Hematopoietic multipotent progenitor cell treated with erythropoietin and hydrocortisone succinate and interleukin-3 and kit ligand, for 15 days (in vitro differentiated cells): ENCODE measurements around the gene FAM72D.
"Not testable (repeated sequence)": the region's sequence is repeated elsewhere in the genome, so short reads cannot be mapped to it uniquely, and the experiment has no call there.

ENCODE experiments used
- DNase-seq: peaks from one replicate; pipeline ENCODE4 v3.0.0-alpha.2; 2015; ENCODE audit warnings: low spot score

Gene FAM72D

DNA sequence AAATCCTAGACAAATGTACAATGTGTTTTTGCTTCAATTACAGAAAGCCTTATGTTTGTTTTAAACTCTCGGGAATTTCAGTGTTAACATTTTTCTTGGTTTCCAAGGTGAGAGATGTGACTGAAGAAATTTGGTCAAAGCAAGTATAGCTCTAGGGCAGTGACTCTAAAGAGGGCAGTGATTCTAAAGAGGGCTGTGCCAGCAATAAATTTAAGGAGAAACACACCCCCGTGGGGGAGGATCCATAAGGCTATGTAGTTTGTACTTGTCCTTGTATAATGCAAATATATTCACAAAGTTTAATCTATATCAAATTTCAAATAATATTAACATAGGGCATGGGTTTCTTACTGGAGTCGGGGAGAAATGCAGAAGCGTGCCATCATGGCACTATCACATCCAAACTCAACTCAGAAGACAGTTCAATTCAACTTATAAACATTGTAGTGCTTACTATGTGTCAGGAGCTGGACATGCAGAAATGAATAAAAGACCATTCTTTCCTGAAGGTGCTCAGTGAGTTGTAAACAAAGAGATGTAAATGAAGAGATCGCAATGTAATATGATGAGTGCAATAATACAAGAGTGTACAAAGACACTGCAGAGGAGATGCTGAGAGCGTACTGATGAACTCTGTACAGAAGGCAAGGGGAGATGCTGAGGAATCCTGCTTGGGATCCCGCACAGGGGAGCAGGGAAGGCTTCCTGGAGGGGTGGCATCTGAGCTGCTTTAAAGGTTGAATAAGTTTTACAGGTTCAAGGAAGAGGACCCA, 13.1 kb upstream of the FAM72D start:
- not testable (repeated sequence) for DNase-seq

DNA sequence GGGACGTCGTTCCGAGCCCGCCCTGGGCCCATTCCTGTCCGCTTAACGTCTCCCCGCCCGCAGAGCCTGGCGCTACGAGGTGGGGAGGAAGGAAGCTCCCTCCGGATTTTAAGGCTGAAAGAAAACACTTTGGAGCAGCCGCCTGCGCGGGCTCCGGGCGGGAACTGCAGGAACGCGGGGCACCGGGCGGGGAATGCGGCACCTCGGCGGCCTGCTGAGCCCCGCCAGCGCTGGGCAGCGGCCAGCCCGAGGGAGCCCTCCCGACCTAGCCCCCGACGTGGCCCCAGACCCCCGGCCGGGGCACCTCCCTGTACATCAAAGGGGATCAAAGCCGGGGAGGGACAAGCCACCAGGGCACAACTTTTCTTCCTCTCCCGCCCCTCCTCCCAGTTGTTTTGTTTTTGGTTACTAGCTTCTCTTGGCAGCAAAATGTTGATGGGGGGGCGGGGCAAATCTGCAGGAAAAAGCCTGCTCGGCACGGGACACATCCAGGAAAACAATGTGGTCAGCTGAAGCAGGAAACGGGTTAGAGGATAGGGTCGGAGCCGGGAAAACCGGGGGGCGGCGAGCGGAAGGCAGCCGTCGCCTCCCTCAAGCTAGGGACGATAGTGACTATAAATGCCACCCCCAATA, 2.1 kb upstream of the FAM72D start:
- not testable (repeated sequence) for DNase-seq

DNA sequence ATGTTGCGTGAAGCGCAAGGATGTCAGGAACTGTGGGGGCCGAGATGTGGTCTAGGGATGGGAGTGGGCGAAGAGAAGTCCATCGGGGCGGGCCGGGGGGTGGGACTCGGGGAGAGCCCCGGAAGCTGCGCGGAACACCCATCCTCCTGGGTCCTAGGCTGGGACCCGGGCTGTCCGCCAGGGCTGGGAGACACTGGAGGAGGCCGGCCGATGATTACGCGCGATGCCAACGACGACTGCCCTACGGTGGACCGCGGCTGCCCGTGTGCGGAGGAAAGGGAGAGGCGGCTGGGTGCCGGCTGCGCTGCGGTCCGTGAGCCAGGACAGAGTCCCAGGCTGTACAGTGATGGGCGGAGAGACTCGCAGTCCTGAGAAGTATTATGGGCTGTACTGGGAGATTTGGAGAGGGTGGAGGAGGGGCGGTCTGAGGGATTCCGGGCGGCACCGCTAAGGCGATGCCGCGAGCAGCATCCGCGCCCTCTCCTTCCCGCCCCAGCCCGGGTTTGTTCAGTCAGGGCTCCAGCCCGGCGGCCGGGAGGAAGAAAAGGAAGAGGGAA, 1.0 kb upstream of the FAM72D start:
- not testable (repeated sequence) for DNase-seq

DNA sequence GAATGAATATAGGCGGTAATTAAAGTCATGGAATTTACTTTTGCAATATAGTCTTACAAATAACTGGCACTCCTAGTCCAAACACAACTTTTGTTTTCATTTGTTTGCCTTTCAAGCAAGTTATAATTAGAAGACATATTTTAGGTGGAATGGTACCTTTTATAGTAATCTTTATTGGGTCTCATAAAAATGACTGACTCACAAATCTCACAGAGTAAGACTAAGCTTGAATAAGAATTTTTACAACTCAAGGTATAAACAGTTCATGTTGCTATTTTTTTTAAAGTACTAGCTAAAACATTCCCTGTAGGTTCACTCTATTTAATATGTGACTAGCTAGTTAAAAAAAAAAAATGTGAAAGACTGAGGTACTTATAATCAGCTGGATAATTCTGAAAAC, 6.0 kb downstream of the FAM72D start:
- not testable (repeated sequence) for DNase-seq

DNA sequence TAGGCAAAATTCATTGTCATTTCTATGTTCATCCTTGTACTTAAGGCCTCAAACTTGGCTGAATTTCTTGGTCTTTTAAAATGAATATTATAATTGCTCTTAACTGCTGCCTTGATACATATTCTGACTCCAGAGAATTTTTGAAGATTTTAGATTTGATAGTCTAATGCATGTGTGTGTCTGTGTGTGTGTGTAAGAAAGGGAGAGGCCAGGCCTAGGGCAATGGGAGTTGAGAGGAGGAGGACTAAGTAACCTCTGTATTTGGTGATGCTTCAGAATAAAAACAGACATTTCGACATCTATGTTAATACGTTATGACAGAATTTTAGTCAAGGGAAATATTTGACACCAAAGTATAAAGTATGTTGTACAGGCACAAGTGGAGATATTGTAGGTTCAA, 7.5 kb downstream of the FAM72D start:
- DNase-seq = not testable (repeated sequence)

DNA sequence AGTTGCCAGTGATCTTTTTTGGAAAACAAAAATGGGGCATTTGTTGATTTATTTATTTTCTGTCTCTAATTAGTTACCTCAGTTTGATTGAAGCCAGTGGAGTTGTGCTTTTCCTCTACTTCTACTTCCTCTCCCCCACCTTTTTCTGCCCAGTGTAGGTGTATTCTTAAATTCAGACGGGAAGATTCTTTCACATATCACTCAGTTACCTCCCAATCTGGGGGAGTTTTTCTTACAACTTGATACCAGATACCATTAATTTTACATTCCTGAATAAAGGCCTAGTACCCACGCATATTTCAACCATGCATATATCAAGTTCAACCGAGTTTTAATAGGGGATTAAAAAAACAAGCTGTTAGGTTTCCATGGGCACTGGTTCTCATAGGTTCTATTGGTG, 15.9 kb downstream of the FAM72D start:
- DNase-seq = not testable (repeated sequence)

DNA sequence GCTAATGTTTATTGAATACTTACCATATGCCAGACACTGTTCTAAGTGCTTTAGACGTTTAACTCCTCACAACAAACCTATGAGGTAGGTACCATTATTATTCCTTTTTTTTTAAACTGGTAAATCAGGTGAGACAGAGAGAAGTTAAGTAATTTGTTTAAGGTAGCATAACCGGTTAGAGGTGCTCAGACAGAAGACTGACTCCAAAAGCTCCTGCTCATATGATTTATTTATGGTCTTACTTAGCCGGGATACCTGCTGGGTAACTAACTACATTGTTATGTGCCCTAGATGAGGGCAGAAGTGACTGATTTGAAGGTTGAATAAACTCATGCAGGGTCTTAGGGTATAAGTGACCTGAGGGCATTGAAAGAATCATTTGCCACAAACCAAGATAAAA, 16.9 kb downstream of the FAM72D start:
- not testable (repeated sequence) for DNase-seq

DNA sequence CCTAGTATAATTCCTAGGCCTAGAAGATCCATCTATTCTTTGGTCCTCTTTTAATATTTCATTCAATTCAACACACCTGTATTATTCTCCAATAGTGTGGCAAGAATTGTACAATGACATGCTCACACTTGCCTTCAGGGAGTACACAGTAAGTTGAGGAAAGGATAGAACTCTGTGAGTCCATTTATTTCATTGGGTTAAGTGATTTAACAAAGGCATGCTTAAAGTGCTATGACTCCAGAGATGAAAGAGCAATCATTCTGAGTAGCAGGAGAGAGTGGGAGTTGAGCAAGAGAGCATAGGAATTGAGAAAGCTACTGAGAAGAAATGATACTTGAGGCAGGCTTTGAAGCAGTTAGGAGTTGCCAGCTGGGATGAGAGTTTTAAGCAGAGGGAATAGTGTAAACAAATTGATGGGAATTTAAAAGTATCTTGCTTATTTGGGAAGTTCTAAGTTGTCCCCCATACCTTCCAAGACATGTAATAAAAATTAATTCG, 18.8 kb downstream of the FAM72D start:
- not testable (repeated sequence) for DNase-seq

DNA sequence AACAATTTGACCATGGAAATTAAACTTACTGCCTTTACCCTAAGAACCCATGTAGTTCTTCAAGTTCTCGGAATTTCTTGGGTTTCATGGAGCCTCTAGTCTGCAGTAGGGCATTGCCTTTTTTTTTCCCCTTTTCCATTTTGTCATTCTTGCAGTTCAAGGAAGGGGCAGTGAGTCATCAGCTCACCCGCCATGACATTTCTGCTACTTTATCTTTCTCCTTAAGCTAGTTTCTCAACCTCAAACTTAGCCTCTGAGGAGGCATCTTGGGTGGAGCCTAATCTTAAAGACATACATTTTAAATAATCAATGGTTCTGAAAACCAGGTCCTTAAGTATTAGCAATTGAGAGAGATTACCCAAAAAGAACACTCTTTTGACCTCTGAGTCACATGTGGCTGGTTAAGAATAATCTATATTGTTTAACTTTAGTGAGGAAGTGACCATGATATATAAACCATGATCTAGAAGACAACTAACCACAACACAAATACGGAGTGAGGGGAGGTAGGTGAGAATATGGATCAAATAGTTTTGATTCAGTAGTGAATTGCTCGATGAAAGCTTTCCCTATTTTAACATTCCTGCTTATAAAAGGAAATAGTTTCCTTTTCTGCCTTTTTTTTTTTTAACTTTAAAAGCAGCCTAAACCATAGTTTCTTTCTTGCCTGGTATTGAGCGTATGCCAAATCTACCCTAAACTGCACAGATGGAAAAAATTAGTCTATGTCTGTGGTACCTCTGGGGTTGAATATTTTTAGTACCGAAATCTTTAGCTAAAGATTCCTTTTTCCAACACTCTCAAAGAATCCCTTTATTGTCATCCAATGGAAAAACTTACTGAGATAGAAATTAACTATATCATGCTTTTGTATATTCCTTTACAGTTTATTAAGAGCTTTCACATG, 20.1 kb downstream of the FAM72D start:
- not testable (repeated sequence) for DNase-seq

DNA sequence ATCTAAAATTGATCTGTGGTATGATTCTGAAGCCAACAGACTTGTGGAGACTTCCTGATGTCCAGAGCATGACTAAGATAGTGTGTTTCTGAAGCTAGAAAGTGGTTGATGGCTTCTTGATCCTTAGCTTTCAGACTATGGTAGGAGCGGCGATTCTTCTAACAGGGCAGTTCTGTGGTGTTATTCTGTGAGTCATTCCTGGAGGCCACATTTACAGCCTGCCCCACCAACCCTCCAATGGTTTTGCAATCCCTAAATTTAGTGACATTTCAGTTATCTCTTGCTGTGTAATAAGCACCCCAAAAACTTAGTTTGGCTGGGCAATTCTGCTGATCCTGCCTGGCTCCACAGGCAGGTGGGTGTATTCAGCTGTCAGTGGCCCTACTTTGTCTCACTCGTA, 24.1 kb downstream of the FAM72D start:
- not testable (repeated sequence) for DNase-seq

DNA sequence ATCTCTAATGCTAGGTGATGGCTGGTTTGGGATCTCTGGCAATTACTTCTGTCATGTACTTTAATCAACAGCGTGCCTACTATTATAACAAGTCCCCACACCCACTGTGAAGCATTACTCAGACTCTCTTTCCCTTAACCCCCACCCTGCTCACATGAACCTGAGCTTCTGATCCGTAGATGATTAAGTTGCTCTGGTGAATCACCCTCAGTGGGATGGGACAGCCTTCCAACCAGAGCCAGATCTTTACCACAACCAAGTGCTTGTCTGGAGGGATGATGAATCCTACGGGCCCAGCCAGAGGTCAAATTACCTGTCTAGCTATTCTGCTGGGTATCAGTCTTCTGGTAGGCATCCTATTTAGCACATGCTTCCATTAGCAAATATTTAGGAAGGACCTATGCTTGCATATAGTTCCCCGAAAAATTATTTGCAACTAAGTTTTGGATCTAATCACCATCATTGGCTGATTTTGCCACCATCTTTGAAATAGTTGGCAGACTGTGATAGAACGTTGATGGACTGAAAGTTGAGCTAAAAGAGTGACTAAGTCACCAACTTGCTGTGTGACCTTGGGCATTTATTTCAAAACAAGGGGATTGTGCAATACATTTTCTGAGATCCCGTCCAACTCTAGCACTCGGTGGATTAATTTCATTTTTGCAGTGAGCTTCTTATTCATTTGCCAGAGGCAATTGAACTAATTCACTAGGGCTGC, 26.7 kb downstream of the FAM72D start:
- not testable (repeated sequence) for DNase-seq

DNA sequence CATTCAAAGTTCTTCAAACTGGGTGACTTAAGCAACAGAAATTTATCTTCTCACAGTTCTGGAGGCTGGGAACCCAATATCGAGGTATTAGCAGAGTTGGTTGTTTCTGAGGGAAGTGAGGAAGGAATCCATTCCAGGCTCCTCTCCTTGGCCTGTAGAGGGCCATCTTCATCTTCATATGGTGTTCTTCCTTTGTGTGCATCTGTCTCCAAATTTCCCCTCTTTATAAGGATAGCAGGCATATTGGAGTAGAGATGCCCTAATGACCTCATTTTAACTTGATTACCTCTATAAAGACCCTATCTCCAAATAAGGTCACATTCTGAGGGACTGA, 27.3 kb downstream of the FAM72D start:
- not testable (repeated sequence) for DNase-seq

DNA sequence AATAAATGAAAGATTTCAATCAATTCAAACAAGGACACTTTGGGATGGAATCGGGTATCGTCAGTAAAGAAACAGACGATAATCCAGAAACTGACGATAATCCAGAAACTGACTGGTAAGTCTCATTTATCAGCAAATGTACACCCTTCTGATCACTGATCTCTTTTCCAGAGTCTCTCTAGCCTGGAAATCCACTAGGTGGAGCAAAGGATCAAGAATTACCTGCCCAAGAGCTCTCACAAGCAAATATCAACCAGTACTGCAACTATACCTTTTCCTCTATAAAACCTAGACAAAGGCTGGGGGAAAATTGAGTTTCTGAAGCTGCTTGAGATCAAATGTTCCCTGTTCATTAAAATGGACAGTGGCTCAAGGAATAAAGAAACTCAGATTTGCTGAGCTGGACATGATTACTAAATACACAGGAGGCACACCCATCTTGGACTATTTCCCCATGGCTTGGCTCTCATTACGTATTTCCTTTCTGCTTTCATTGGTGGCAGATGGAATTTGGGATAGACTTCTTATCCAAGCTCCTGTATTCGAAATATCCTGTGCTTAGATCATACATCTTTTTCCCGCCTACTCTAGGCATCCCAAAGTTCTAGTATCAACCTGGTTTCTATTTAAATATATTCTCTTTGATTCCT, 28.3 kb downstream of the FAM72D start:
- not testable (repeated sequence) for DNase-seq

DNA sequence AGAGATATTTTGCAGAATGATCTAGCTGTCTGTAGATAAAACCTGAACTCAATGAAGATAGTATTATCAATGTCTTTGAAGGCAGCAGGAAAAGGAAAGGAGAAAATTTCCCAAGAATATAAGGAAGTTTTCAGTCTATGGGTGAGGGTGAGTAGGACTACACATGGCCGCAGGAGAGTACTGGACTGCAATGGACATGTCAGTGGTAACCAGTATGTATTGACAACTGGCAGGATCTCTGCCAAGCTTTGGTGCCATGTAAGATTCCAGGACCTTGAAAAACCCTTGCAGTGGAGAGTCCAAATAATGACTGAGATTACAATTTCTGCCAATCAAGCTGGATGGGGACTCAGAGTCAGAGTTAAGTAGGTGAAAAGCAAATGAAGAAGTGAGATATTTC, 29.3 kb downstream of the FAM72D start:
- DNase-seq = not testable (repeated sequence)

DNA sequence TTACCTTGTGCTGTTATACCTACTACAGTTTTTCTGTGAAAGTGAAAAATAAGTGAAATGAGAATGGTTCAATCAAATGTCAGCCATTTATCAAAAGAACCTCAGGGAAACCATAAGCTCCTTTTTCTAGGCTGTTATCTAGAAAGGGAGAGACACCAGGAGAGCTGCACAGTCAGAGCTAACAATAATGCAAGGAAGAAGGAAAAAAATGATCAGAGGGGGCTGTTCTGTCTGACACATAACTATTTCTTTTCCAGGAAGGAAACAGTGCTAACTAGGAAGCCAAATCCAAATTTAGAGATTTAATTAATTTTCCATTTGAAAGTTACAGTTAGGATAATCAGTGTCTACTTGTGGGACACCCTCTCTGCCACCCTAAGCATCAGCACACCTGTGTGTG, 31.4 kb downstream of the FAM72D start:
- DNase-seq = not testable (repeated sequence)

DNA sequence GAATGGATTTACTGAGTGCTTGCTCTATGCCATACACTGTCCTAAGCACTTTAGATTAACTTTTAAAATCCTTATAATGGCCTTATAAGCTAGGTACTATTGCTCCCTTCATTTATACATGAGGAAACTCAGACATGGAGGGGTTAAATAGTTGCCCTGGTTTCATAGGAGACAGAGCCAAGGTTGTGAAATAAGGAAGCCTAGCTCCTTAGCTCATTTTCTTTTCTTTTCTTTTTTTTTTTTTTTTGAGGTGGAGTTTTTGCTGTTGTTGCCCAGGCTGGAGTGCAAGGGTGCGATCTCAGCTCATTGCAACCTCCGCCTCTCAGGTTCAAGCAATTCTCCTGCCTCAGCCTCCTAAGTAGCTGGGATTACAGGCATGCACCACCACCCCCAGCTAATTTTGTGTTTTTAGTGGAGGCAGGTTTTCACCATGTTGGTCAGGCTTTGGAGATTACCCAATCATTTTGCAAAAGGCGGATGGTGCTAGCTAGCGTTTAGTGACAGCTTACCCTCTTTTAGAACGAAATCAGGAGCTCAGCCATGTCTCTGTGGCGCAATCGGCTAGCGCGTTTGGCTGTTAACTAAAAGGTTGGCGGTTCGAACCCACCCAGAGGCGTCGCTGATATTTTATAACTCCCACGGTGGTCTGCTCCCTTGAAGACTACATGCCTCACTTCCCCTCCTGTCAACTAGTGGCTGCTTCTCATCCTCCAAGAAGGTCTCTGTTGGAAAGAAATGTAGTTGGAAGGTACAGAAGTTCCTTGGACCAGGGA, 33.1 kb downstream of the FAM72D start:
- not testable (repeated sequence) for DNase-seq

DNA sequence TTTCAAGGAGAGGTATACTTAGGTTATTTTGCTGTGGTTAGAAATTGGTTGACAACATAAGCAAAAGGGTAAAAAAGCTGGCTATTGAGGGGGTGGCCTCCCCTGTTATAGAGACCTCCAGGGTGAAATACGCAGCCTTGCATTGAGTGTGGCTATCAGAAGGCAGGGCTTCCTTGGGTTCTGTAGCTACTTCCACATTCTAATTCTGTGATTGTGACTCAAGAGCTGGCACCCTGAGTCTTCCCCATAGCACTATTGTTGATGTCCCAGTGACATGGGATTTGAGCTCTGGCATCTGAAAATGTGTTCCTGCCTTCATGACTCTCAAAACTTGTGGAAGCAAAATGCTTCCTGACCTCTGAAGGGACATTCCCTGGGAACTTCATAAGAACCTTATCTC, 38.7 kb downstream of the FAM72D start:
- DNase-seq = not testable (repeated sequence)

DNA sequence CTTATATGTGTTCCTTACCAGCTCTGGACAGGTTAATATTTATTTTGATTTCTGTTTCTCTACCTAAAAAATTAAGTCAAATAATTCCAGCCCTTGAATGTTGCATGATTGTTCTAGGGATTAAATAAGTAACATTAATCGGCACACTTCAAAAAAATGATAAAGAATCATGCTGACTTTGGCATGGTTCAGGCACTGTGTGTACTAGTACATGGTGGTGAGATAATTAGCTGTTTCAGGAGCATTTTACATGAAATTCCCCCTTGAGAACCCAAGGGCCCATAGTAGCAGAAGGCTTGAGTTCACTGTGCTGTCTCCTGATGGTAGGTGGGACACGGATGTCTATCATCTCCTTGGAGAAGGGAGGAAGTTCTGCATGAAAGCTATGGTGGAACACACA, 44.8 kb downstream of the FAM72D start:
- DNase-seq = not testable (repeated sequence)

DNA sequence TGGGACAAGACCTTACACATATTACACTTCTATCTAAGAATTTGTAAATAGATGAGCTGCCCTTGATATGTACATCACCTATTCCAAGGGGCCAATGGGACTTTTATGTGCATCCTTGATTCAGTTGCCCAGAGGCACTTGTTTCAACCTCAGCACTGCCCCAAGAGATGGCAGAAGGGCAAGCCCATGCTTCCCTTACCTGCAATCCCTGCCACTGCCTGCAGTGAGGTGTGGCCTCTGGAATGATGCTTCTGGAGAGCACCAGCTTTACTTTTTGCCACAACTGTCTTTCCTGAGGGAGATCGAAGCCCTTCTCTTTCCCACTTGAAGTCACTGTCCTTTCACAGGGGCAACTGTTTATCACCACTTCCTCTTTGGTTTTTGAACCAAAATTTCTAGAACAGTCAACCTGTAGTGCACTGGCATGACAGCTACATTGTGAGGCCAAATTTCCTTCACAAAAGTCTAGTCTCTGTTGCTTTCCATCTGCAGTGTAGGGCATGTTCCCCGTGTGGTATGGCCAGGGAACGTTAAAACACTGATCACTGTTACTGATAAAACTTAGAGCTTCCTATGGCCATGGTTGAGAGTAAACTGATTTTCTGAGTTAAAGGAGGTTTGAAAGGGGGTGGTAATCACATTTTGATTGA, 48.6 kb downstream of the FAM72D start:
- not testable (repeated sequence) for DNase-seq

DNA sequence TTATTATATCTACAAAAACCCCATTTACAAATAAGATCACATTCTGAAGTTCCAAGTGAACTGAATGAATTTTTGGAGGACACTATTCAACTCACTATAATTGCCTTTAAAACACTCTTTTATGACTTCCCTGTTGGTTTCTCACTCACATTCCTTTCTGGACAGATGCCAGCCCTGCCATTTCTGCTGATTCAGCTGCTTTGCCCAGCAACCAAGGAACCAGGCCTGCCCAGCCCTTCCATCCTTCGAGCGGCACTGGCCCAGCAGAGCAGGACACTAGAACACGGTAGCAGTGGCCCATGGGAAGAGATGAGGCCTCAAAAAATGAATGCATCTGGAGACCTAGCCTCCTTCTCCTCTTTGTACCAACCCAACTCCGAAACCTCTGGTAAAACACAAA, 50.5 kb downstream of the FAM72D start:
- not testable (repeated sequence) for DNase-seq
